Kidney epithelial cell (primary cell): ENCODE measurements around the gene CTCFL. TPM values are rescaled to one million over a fixed set of nuclear protein-coding genes. Genes with fewer than 3 reads are reported as not detected.

Experiments used
- DNase-seq: peaks from one replicate; pipeline ENCODE4 v3.0.0-alpha.2; 2010; ENCODE audit warnings: low read depth
- H3K27me3 ChIP-seq: 2 replicates; pipeline ENCODE4 v1.6.0; 2011; ENCODE audit warnings: low read length; ENCODE audit not compliant: control insufficient read depth, insufficient read depth
- H3K36me3 ChIP-seq: 2 replicates; pipeline ENCODE4 v1.5.1; 2011; ENCODE audit warnings: low read length; ENCODE audit not compliant: control insufficient read depth, insufficient read depth
- H3K4me3 ChIP-seq: 2 replicates; pipeline ENCODE4 v1.5.1; 2011; ENCODE audit warnings: low read depth, mild to moderate bottlenecking, control low read depth, low read length
- total RNA-seq: library from RNA; depleted of rRNA; stranded (reverse); fragments of >200 nt; gene quantifications from 2 replicates; pipeline ENCODE4 v1.2.3, GENCODE V29; 2015
- TF ChIP-seq, protein P1 (sequence below): IDR thresholded peaks from 2 replicates; pipeline ENCODE4 v1.5.1; 2011; ENCODE audit warnings: mild to moderate bottlenecking, moderate library complexity, low read length, control low read depth, inconsistent platforms; ENCODE audit not compliant: insufficient read depth, poor library complexity, severe bottlenecking

Gene CTCFL
- total RNA-seq, 1 donor from 2014 or later: 0.17 TPM

DNA sequence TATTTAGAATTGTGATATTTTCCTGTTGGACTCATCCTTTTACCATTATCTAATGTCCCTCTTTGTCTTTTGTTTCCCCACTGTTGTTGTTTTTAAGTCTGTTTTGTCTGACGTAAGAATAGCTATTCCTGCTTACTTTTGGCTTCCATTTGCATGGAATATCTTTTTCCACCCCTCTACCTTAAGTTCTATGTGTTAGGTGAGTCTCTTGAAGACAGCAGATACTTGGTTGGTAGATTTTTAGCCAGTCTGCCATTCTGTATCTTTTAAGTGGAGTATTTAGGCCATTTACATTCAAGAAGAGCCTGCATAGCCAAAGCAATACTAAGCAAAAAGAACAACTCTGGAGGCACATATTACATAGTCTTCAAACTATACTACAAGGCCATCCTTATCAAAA lies 39.2 kb downstream of the CTCFL start:
- Histone ChIP-seq H3K27me3 (no peaks in the 10 kb centered on the region), H3K4me3 (no peak overlapping the region), H3K36me3 (no peaks in the 10 kb centered on the region)
- TF ChIP-seq, protein P1, sequence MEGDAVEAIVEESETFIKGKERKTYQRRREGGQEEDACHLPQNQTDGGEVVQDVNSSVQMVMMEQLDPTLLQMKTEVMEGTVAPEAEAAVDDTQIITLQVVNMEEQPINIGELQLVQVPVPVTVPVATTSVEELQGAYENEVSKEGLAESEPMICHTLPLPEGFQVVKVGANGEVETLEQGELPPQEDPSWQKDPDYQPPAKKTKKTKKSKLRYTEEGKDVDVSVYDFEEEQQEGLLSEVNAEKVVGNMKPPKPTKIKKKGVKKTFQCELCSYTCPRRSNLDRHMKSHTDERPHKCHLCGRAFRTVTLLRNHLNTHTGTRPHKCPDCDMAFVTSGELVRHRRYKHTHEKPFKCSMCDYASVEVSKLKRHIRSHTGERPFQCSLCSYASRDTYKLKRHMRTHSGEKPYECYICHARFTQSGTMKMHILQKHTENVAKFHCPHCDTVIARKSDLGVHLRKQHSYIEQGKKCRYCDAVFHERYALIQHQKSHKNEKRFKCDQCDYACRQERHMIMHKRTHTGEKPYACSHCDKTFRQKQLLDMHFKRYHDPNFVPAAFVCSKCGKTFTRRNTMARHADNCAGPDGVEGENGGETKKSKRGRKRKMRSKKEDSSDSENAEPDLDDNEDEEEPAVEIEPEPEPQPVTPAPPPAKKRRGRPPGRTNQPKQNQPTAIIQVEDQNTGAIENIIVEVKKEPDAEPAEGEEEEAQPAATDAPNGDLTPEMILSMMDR: no peak
- DNase-seq: no peak

- TF ChIP-seq, protein P1: no peak
- Histone ChIP-seq H3K4me3 (no peak overlapping the region), H3K27me3 (no peaks in the 10 kb centered on the region), H3K36me3 (no peaks in the 10 kb centered on the region)
- no peak for DNase-seq
Measured at GRCh38 chr20:57484772-57485171, 40.2 kb downstream of the CTCFL start.

- Histone ChIP-seq H3K36me3 (no peaks in the 10 kb centered on the region), H3K27me3 (no peaks in the 10 kb centered on the region), H3K4me3 (no peak overlapping the region)
- no peak for DNase-seq
- TF ChIP-seq, protein P1: no peak
Measured at GRCh38 chr20:57483287-57484050, 41.5 kb downstream of the CTCFL start.

DNA sequence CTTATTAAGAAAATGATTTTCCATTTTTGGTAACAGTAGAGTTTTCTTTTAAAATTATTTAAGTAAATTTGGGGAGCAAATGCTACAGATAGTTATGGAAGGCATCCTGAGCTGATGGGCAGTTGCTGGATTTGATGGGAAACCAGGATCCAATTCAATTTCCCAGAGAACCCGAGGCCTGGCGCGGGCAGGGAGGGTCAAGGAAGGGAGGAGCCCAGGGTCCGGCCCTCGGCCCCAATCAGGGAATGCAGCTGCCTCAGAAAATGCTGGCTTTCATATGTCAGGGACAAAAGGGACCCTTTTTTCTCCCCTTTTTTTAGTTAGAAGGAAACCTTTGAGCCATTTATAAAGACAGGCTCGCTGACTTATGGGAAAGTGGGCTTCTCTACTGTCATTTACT lies 42.1 kb downstream of the CTCFL start:
- Histone ChIP-seq H3K4me3 (no peak overlapping the region), H3K36me3 (no peaks in the 10 kb centered on the region), H3K27me3 (no peaks in the 10 kb centered on the region)
- DNase-seq: no peak
- TF ChIP-seq, protein P1: no peak

- no peaks in the 10 kb centered on the region for H3K27me3 ChIP-seq
- no peak for DNase-seq
- TF ChIP-seq, protein P1: no peak
Measured at GRCh38 chr20:57482148-57482547, 42.8 kb downstream of the CTCFL start.

DNA sequence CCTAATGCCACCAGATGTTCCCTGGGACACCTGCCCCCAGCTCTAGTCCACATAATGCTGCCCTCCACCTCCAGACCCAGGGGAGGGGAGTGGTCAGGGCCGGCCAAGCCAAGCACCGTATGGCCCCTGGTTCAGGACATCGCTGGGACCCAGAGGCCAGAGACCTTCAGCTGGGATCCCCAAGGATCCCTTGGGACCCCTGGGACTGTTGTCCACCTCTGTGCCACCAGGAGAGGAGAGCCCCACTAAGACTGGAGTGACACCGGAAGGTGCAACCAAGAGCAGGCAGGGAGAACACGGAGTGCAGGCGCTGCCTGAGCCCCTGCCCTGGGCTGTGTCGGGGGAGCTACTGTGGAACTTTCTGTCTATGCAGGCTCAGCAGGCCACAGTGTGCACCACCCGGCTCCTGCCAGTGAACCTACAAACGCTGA lies 43.6 kb downstream of the CTCFL start:
- Histone ChIP-seq H3K27me3 (no peaks in the 10 kb centered on the region), H3K4me3 (no peak overlapping the region), H3K36me3 (no peaks in the 10 kb centered on the region)
- TF ChIP-seq, protein P1: no peak
- DNase-seq: no peak

More at GRCh38 chr20:57482148-57482547, 42.8 kb downstream of the CTCFL start:
- no peak overlapping the region for H3K4me3 ChIP-seq
- H3K36me3 ChIP-seq: no peaks in the 10 kb centered on the region
